GM12872 (cell line): ENCODE measurements around the gene METTL1.

Source experiments
- CTCF ChIP-seq: IDR thresholded peaks from 3 replicates; pipeline ENCODE4 v1.5.1; 2011; ENCODE audit warnings: low read depth, mild to moderate bottlenecking, low read length, moderate library complexity; ENCODE audit not compliant: insufficient read depth

The METTL1 gene

GRCh38 chr12:57771873-57772428 lies at the start of gene METTL1:
METTL1 (minus strand) TSS chr12:57772105; CDS start chr12:57772083, 22 bp downstream.
- TF ChIP-seq CTCF: no peak

- no peak for TF ChIP-seq CTCF
These were observed 45.5 kb upstream of the METTL1 start for GRCh38 chr12:57817261-57817989.

GRCh38 chr12:57816855-57817151 lies 44.9 kb upstream of the METTL1 start:
- no peak for TF ChIP-seq CTCF

- no peak for TF ChIP-seq CTCF
These were observed 44.3 kb upstream of the METTL1 start for GRCh38 chr12:57816001-57816854.

GRCh38 chr12:57815177-57816000 lies 43.5 kb upstream of the METTL1 start:
- no peak for TF ChIP-seq CTCF

- TF ChIP-seq CTCF: no peak
These were observed 42.3 kb upstream of the METTL1 start for GRCh38 chr12:57813971-57814772.
